HT1080 (cell line): Measurements from ENCODE around the gene C7orf57. TPM values are rescaled to one million over a fixed set of nuclear protein-coding genes. Genes with fewer than 3 reads are reported as not detected.

Experiments
- DNase-seq: peaks from one replicate; pipeline ENCODE4 v3.0.0-alpha.2; 2015; ENCODE audit warnings: low read depth
- total RNA-seq: library from RNA; depleted of rRNA; stranded (reverse); fragments of >200 nt; shearing (Covaris generic); gene quantifications from 2 replicates; pipeline ENCODE4 v1.2.3, GENCODE V29; 2014

The C7orf57 gene
- total RNA-seq, 1 experiment from 2014 or later = not detected

DNA sequence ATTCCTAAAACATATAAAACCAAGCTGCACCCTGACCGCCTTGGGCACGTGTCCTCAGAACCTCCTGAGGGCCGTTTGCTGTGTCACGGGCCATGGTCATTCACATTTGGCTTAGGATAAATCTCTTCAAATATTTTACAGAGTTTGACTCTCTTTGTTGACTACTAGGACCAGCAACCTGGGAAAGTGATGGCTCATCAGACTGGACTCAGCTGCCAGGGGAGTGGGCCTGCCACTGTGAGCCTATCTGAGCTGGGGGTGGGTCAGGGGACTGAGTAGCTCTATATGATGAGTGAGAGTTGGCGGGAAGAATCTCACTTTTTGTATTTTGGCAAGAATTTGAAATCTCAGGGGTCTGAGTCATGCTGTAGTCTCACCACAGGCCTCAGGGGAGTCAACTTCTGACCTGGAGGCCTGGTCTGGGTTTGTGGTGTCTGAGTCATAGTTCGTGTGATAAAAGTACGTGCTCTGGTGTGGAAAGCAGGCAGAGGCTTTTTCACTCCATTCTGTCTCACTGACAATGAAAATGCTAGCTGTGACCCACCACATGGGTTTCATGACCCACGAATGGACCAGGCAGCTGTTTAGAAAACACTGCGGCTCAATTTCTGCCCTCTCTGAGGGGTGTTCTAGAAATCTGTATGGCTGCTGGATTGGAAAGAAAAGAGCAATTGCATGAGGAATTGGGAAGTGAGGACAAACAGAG is 49.5 kb downstream of the C7orf57 start:
- peak; percentile 100 for DNase-seq

DNA sequence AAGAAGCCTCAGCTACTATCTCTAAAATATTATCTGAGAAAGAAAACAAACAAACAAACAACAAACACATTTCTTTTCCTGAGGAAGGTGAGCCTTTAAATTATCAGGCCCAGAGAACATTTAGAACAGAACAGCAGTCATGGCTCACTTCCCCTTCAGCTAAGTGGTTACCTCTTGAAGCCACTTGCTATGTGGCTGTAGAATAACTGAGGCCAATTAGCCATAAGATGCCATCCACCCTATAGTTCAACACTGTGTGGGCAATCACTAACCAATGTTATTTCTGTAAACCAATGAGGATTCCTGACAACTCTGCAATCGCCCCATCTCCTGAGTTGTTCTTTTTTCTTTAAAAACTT is 50.1 kb downstream of the C7orf57 start:
- no peak for DNase-seq

DNA sequence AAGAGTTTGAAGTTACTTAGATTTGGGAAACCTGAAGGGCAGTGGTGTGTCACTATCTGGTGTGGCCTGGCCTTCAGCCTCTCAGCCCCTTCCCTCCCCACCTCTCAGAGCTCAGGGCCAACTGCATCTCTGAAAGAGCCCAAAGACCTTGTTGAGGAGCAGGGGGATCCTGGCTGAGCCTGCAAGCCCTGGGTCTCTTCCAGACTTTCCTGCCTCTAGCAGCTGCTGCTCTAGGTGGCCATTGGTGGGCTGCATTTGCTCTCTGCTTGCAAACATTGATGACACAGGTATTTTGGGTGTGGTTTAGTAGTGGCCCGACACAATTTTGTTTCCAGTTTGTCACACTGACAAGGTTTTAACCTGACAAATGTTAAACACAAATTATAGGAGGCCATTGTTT is 50.6 kb downstream of the C7orf57 start:
- no peak for DNase-seq

DNA sequence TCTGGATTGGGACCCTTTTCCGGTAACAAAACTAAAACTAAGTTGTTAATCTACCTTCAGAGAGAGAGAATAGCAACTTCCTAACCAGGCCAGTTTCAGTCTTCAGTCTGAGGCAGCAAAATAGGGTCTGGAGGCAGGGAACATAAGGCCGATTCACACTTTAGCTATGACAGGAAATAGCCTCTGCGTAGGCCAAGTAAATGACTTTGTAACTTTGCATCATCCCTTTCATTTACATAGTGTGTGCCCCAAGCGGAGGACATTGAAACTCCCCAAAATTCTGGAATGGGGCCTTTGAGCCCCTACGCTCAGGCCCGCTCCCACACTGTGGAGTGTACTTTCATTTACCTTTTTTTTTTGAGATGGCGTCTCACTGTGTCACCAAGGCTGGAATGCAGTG is 52.0 kb downstream of the C7orf57 start:
- DNase-seq = peak; percentile 68

DNA sequence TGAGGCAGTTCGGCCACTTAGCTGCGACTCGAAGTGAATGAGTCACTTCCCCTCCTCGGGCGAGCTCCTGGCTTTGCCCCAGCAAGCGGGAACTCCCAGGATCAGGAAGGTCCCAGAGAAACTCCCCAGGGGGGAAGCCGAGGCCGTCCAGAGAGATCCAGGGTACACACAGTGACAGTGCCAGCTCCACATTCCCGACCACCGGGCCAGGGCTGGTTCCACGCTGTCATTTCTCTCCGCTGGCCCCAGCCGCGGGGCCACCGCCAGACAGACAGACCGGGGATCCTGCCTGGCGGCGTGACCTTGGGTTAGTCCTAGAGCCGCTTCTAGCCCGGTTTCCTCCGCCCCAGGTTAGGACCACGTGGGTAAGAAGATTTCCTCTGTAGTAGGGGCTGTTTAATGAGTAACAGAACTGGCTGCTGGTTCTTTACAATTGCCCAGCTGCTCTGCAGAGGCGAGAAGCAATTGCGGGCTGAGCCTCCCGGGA is 53.3 kb downstream of the C7orf57 start:
- DNase-seq = peak; percentile 93

DNA sequence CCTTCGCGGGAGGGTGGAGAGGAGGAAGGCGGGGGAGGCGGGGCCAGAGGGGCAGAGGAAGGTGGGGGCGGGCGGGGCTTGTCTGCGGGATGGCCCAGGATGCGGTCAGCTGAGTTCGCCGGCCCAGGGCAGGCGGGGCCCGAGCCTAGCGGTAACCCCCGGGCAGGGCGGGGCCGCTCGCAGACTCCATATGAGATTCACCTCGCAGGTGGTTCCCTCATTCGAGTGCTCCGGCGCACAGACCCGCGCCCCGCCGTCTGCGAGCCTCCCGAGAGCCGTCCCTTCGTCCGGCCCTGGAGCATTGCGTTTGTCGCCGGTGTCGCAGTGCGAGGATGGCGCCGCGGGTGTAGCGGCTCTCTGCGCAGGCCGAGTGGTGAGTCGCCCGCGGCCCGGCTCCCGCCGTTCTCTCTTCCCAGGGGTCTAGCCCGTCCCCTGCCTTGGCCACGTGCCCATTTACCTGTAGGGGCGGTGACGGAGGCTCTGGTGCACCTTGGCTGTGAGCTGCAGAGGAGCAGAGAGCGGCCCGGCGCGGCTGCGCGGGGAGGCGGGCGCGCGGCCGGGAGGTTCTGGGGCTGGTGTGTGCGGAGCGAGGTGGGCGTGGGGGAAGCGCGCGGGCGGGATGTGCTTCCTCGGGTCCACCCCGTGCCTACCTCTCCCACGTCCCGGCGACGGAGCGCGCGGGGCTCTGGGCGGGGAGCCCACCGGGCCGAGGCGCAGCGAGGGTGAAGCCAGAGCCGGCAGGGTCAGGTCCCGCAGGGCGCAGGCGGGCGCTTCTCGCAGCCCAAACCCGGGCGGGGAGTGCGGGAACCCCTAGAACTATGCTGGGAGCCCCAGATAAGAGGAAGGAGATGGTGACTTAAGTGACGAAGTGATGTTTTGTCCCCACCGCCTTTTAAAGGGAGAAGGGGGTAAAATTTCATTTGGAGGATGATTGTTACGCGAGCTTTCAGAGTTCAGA is 54.0 kb downstream of the C7orf57 start, which contains the start of gene UPP1:
TSS of gene UPP1 (plus strand) at position 220 of the 958 bp plus-strand sequence. CDS start 5,519 bp downstream, outside the sequence.
- DNase-seq = peak; percentile 17

DNA sequence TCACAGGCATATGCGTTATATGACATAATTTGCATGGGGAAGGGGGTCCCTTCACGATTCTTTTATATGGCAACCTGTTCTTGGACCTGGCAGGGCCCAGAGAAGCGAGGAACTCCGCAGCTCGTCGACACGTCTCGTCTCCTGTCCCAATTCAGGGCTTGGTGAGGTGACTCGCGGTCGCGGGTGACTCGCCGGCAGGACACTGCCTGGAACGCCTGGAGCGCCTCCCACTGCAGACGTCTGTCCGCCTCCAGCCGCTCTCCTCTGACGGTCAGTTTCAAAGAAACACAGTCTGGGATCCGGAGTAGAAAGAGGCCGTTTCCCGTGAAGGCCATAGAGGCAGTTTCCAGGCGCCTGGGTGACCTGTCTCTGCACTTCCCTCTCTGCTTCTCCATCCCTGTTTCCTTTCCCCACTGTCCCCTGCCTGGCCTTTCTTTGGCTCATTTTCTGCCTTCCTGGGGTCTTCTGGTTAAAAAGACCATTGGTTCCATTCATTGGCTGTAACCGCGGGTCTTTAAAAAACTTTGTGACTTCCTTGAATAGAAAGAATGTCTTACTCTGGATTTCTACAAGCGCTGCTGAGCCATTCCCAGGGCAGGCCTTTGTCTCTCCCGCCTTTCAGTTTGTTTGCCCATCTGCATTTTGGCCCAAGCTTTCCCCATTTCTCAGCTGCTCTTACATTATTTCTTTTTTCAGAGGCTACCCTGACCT is 54.9 kb downstream of the C7orf57 start:
- no peak for DNase-seq

DNA sequence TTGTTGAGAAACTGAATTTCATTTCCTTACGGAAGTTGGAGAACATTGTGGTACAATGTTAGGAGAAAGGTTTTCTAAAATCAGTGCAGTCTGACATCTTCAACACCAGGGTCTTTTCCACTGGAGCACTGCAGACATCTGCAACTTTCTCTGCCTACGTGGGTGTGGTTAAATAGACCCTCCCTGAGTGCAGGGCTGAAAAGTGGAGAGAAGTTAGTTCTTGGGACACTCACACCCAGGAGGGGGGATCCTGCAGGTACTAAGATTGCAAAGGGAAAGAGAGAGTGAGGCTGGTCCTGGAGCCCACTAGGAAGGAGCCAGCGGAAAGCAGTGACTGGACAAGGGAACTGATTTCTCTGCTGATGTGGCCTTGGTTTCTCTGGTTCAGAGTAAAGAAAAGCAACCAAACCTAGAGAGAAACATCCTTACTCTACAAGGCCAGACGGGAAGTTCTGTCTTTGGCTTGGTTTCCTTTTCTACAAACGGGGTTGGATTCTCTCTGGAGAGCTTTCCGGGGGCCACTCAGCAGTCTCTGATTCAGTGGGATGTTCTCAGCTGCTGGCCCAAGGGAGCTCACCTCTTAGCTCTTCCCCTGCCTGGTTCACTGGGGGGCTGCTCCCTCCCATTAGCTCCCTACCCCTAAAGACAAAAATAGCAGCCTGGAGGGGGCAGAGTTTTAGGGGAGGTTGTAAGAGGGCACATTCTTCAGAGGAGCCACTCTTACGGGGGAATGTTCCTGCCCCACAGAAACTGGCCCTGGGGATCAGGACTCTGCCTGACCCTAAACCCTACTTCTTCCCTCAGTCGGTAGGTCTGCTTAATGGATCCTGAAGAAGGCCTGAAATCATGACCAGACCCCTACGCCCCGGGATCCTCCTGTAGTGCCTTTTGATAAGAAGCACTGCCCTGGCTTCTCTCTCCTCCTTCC is 56.4 kb downstream of the C7orf57 start:
- DNase-seq = no peak

DNA sequence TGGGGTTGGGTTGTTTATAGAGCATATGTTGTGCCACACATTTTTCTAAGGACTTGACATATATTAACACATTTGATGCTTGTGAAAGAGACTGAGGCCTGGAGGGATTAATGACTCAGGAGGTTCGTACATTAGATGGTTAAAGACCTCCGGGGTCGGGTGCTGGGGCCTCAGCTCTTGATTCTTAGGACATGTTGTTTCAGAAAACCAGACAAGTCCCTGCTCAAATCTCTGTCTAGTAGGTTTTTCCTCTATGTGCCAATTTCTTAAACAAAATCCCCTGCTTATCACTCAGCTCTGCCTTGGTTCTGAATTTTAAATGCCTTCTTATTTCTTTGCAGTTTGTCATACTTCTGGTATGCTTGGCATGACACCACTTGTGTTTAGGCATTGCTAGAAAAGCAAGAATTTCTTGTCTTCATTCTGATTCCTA is 59.5 kb downstream of the C7orf57 start:
- no peak for DNase-seq

DNA sequence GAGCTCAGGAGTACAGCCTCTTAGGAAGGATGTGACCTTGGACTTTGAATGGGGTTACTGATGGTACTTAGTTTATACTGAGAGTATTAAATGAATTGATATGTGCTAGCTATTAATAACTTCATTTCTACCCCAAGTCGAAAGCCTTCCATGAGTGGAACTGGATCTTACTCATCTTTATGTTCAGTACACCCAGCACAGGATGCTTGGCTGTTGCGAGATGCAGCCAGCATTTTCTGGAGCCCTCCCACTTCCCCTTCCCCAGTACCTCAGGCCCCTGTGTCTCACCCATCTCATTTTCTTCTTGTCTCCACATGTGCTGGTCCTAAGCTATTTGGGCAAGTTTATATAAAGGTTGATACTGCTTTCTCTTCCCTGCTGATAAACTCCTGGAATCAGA is 60.9 kb downstream of the C7orf57 start:
- no peak for DNase-seq

DNA sequence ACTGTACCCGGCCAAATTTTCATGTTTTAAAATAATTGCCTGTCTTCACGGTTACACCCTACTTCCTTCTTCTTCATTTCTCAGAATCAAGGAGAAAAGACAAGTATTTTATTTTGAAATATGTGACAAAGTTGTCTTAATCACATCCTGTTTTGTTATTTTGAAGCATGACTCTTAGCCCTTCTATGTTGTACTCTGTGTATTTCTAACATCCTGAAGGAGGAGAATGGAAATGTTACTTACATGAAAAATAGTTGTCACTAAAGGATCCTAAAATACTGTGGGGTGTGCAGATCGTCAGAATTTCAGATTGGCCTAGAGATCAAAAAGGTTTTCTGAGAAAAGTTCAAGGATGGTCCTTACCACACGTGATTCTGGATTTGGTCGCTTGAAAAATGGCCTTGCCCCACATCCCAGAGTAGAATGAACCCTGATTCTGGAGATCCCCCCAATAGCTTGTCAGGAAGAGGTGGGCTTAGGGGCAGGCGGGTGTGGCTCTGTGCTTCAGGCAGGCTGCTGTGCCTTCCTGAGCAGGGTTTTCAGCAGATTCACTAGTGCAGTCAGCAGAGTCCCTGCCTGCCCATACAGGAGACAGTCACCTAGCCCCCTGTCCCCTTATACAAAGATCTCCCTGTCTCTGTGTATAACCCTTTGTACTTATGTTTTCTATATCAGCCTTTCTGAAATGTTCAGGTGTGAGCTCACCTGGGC is 62.3 kb downstream of the C7orf57 start:
- DNase-seq = no peak

DNA sequence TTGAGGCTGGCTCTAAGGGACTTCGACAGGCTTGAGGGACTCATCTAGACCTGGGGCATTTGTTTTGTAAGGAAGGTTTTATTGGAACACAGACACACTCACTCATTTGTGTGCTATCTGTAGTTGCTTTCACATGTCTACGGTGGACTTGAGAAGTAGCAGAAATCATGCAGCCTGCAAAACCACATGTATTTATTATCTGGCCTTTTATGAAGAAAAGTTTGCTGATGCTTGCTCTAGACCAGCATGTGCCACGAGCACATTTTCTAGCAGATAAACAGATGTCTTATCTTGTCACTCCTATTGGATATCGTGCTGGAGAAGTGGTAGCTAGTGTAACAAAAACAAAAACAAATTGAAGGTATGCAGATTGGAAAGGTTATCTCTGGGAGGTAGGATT is 63.5 kb downstream of the C7orf57 start:
- DNase-seq = no peak

DNA sequence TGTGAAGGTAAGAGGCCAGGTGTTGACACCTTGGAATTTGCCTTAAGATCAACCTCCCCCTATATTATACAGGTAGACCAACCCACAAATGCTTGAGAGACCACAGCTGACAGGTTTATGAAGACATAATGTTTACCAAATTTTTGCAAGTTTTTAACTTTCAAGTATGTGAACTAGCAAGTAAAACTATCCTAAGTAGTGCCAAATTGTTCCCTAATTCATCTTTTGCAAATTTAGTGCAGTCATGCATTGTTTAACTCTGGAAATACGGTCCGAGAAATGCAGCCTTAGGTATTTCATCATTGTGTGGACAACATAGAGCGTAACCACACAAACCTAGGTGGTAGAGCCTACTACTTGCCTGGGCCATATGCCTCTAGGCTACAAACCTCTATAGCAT is 64.4 kb downstream of the C7orf57 start:
- no peak for DNase-seq

DNA sequence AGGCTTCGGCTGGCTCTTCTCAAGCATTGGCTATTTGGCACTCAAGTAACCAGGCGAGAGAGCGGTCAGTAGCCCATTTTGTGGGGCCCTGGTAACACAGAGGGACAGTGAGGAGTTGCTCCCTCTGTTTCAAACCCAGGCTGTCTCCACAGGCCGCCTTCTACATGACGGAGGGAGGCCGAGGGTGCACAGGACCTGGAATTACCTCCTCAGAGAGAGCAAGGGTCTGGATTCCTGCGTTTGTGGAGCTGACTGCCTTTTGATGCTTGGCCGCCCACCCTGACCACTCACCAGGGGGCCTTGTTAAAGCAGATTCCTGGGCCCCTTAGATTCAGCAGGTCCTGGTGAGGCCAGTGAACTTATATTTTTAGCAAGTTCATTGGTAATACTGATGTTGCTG is 66.0 kb downstream of the C7orf57 start:
- no peak for DNase-seq

DNA sequence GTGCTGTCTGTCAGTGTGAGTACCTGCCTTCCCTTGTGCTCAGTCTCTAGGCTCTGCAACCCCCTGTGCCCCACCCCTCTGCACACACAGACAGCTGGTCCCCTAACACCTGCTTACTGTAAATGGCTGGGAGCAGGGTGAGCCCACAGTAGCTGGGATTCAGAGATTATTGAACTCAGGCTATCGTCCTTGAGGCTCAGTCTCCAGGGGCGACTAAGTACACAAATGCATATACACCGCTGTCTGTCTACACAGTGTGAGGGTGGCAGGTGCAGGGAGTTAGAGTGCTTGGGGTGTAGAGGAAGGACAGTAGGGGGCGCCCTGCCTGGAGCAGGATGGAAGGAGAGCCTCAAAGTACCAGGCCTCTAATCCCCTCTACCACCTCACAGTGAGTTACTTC is 66.6 kb downstream of the C7orf57 start:
- no peak for DNase-seq

DNA sequence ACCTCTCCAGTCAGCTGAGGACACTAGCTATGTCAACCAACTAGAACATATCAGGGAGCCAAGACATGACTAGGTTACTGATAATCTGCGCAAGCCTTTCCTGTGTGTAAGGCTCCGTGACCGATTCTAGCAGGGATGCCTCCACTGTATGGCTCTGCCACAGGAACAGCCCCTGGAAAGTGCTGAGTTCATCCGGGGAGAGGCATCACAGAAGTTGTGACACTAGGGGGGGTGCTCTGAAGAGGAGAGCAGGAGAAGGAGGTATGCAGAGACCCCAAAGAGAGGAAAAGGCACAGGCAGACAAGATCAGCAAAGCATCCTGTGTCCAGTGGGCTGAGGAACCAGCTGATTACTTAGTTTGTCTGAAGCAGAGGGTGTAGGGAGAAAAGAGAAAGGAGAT is 67.2 kb downstream of the C7orf57 start:
- DNase-seq = no peak

DNA sequence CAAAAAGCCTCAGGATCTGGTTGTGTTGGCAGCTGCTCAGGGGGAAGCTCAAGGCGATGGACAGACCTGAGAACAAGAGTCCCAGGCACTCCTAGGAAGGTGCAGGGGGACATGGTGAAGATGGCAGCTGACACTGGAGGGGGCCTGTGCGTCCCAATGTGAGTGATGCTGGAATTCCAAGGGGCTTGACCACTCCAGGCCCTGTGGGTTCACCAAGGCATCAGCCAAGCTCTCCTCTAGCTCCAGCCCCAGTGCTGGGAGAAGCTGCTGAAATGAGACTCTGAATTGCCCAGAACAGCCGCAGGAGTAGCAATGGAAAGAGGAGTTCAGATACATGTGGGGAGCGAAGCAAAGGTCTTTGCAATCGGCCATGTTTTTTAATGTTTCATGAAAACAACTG is 69.7 kb downstream of the C7orf57 start:
- no peak for DNase-seq

DNA sequence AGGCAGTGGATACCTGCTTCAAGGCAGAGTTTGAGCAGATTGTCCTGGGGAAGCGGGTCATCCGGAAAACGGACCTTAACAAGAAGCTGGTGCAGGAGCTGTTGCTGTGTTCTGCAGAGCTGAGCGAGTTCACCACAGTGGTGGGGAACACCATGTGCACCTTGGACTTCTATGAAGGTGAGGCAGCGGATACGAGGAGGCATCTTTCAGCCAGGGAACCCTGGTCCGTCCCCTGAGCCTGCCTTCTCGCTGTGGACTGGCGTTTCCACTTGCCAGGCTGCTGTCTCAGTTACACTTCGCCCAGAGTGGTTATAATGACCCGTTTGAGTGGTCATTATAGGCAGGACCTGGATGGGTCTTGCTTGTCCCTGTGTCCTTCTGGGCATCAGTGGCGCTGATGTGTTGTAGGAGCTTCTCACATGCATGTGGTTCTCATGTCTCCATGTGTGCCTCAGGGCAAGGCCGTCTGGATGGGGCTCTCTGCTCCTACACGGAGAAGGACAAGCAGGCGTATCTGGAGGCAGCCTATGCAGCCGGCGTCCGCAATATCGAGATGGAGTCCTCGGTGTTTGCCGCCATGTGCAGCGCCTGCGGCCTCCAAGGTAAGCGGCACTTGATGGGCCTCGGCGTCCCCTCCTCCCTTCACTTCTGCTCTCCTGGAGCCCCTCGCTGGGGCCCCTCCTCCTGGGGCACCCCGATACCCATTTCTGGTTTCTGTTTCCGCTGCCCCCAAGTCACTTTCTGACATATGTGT is 71.7 kb downstream of the C7orf57 start:
- DNase-seq = no peak

DNA sequence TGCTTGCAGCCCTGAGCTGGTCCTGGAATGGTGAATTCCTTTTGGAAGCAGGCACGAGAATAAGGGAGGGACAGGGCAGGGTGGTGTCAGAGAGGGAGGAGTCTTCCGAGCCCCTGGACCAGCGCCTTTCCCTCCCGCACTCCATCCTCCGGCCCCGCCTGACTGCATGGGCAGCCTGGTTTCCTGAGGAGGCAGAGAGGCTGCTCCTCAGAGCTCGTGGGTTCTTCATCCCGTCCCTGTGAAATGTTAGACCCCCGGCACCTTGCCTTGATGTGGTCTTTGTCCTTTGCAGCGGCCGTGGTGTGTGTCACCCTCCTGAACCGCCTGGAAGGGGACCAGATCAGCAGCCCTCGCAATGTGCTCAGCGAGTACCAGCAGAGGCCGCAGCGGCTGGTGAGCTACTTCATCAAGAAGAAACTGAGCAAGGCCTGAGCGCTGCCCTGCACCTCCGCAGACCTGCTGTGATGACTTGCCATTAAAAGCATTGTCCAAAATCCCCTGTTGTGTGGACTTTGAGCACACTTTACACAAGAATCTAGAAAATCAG is 72.7 kb downstream of the C7orf57 start:
- no peak for DNase-seq
